Activated CD8-positive, alpha-beta T cell treated with anti-CD3 and anti-CD28 coated beads, Interleukin-2, amount 10 ng/mL, durations not matched to agents 7 days and 5 days (primary cell): ENCODE data around the gene CBR1. TPM values are rescaled to one million over a fixed set of nuclear protein-coding genes. Genes with fewer than 3 reads are reported as not detected.
"Not testable (repeated sequence)": the region's sequence is repeated elsewhere in the genome, so short reads cannot be mapped to it uniquely, and the experiment has no call there.

Source experiments
- ATAC-seq: fragments of 150-1000 bp; cut with Tn5 transposase; one replicate; pipeline ENCODE4 v1.10.0; 2021; ENCODE audit warnings: moderate library complexity
- CTCF ChIA-PET: fragments of 350-600 bp; sonication (Branson Sonifier 250); formaldehyde crosslinking; loops from one replicate; lab custom pipeline; 2021; ENCODE audit warnings: antibody characterized with exemption; lab: Charles Lee
- POLR2A ChIA-PET: fragments of 350-600 bp; sonication (Branson Sonifier 250); formaldehyde crosslinking; loops from one replicate; lab custom pipeline; 2021; ENCODE audit warnings: antibody characterized with exemption; lab: Charles Lee
- DNase-seq: peaks from one replicate; pipeline ENCODE4 v3.0.0-alpha.2; 2020
- H3K27ac Mint-ChIP-seq: one replicate; pipeline ENCODE4 v1.8.0; 2021; ENCODE audit warnings: mild to moderate bottlenecking, mixed read lengths
- H3K27me3 Mint-ChIP-seq: one replicate; pipeline ENCODE4 v1.8.0; 2021; ENCODE audit warnings: low read depth, mixed read lengths
- H3K36me3 Mint-ChIP-seq: one replicate; pipeline ENCODE4 v1.8.0; 2021; ENCODE audit warnings: low read depth, mixed read lengths
- H3K4me1 Mint-ChIP-seq: one replicate; pipeline ENCODE4 v1.8.0; 2021; ENCODE audit warnings: low read depth, mixed read lengths
- H3K4me3 Mint-ChIP-seq: one replicate; pipeline ENCODE4 v1.8.0; 2021; ENCODE audit warnings: mild to moderate bottlenecking, mixed read lengths
- H3K9me3 Mint-ChIP-seq: one replicate; pipeline ENCODE4 v1.8.0; 2022; ENCODE audit warnings: mixed read lengths; ENCODE audit not compliant: insufficient read depth
- total RNA-seq, 2 experiments: library from RNA; stranded (reverse); gene quantifications; one replicate each; pipeline ENCODE4 v1.2.3, GENCODE V29; 2021

CBR1 gene
- total RNA-seq, 2 experiments from 2014 or later = 54.1 to 62.3 TPM

DNA sequence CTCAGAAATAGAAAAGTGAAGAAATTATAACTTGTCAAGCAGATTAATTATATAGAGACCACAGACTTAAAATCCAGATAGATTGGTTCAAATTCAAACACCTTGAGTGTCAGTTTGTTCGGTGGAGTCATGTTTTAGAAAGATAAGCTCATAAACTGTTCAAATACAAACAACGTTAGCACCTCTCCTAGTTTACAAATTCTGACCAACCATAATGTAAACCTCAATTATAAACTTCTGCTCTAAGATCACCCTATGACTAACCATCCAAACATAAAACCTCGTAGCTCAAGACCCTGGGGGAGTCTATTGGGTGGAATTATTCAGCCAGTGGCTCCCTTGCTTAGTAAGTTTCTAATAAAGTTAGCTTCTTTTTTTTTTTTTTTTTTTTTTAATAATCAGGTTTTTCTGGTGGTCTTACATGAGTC lies 12.4 kb downstream of the CBR1 start:
- Mint-ChIP-seq H3K4me3 (no peak overlapping the region), H3K4me1 (peaks cover 36% of the 10 kb centered on the region), H3K36me3 (peaks cover 17% of the 10 kb centered on the region), H3K27me3 (no peaks in the 10 kb centered on the region), H3K27ac (no peak overlapping the region), H3K9me3 (peaks cover 11% of the 10 kb centered on the region)
- CTCF ChIA-PET = interaction anchor here (1.0 kb wide), 1 partner anchor 32 kb away, joined by 3 read pairs; no protein-coding TSS in a partner anchor
- POLR2A ChIA-PET = no interaction called here
- no peak for ATAC-seq
- DNase-seq = no peak

- H3K27me3 Mint-ChIP-seq = no peaks in the 10 kb centered on the region
- no peak overlapping the region for H3K27ac Mint-ChIP-seq
- H3K4me3 Mint-ChIP-seq = no peak overlapping the region
- DNase-seq = no peak
- H3K9me3 Mint-ChIP-seq = peaks cover 1% of the 10 kb centered on the region
- H3K4me1 Mint-ChIP-seq = peaks cover 8% of the 10 kb centered on the region
- no peaks in the 10 kb centered on the region for H3K36me3 Mint-ChIP-seq
- ChIA-PET CTCF (interaction anchor here (1.3 kb wide), 1 partner anchor 25 kb away, joined by 5 read pairs; no protein-coding TSS in a partner anchor), POLR2A (interaction anchor here (0.6 kb wide), 1 partner anchor 1281 kb away, joined by 3 read pairs; no protein-coding TSS in a partner anchor)
- no peak for ATAC-seq
These were observed 17.7 kb downstream of the CBR1 start for GRCh38 chr21:36087362-36088138.

- Mint-ChIP-seq H3K36me3 (peaks cover 6% of the 10 kb centered on the region), H3K9me3 (peaks cover 13% of the 10 kb centered on the region), H3K4me1 (peaks cover 8% of the 10 kb centered on the region), H3K27me3 (peaks cover 5% of the 10 kb centered on the region), H3K27ac (no peak overlapping the region), H3K4me3 (no peak overlapping the region)
- DNase-seq (no peak), ATAC-seq (no peak)
- ChIA-PET CTCF (no interaction called here), POLR2A (no interaction called here)
These were observed 20.1 kb downstream of the CBR1 start for GRCh38 chr21:36089946-36090345.

DNA sequence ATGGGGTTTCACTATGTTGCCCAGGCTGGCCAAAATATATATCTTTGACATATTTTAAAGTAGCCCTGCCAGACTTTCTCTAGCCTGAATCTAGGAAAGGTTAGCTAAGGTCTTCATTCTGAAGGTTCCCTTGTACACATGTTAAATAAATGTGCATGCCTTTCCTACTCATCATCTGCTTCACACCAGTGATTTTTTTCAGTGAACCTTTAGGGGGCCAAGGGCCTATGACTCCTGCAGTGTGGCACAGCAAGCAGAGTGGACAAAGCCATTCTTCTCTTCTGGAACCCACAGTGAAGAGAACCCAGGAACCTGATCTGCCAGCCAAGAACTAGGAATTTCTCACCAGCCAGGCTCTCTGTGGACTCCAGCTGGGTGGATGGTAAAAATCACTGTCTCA lies 22.9 kb downstream of the CBR1 start:
- DNase-seq = no peak
- ATAC-seq = no peak

DNA sequence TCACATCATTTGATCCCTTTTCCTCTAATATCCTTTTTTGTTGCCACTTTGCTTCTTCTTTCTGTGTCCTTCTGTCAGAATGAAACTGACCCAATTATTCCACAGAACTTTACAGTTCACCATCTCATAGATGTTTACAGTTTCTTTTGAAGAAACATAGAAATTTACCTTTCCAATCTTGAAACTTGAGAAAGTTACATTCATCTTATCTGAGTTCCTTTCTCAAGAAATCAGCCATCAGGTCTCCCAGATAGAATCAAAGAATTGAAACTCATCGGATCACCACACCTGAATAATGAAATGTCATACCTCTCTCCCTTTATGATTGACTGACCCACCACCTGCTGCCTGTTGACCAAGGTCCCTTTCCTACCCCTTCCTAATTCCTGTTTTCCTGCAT lies 23.7 kb downstream of the CBR1 start:
- ChIA-PET POLR2A (no interaction called here), CTCF (no interaction called here)
- DNase-seq (no peak), ATAC-seq (no peak)
- Mint-ChIP-seq H3K9me3 (peaks cover 13% of the 10 kb centered on the region), H3K4me3 (no peak overlapping the region), H3K27ac (no peak overlapping the region), H3K4me1 (no peaks in the 10 kb centered on the region), H3K36me3 (peaks cover 6% of the 10 kb centered on the region), H3K27me3 (peaks cover 8% of the 10 kb centered on the region)

More for the DNA sequence above, 22.9 kb downstream of the CBR1 start:
- peaks cover 8% of the 10 kb centered on the region for H3K27me3 Mint-ChIP-seq
- CTCF ChIA-PET = interaction anchor here (1.7 kb wide), 1 partner anchor 14 kb away, joined by 4 read pairs; no protein-coding TSS in a partner anchor
- peaks cover 13% of the 10 kb centered on the region for H3K9me3 Mint-ChIP-seq
- H3K4me1 Mint-ChIP-seq = no peaks in the 10 kb centered on the region
- no peak overlapping the region for H3K4me3 Mint-ChIP-seq
- H3K36me3 Mint-ChIP-seq = peaks cover 6% of the 10 kb centered on the region
- H3K27ac Mint-ChIP-seq = no peak overlapping the region
- POLR2A ChIA-PET = no interaction called here

- CTCF ChIA-PET = interaction anchor here (0.7 to 0.9 kb wide), 3 partner anchors 17 to 67 kb away, joined by 3 read pairs; no protein-coding TSS in a partner anchor
- Mint-ChIP-seq H3K4me3 (no peak overlapping the region), H3K36me3 (peaks cover 6% of the 10 kb centered on the region), H3K9me3 (peaks cover 13% of the 10 kb centered on the region), H3K4me1 (no peaks in the 10 kb centered on the region), H3K27ac (no peak overlapping the region), H3K27me3 (peaks cover 8% of the 10 kb centered on the region)
- DNase-seq (no peak), ATAC-seq (no peak)
- POLR2A ChIA-PET = no interaction called here
These were observed 26.8 kb downstream of the CBR1 start for GRCh38 chr21:36096398-36097290.

DNA sequence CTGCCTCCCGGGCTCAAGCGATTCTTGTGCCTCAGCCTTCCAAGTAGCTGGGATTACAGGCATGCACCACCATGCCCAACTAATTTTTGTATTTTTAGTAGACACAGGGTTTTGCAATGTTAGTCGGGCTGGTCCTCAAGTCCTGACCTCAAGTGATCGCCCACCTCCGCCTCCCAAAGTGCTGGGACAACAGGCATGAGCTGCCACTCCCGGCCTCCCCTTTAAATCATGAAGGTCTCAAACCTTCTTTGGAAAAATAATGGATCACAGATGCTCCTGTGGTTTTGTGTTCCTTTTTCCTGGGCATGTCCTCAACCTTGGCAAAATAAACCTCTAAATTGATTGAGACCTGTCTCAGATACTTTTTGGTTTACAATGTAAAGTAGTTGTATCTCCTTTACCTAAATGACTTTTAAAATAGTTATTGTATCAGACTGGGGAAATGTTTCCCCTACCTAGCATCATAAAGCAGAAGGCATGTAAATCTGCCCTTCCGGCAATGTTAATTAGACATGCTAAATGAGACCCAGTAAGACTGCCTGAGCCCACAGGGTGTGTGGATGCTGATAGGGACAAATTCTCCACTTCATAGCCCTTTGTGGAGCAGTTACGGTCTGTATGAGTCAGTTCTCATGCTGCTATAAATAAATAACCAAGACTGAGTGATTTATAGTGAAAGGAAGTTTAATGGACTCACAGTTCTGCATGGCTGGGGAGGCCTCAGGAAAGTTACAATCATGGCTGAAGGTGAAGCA lies 27.8 kb downstream of the CBR1 start:
- H3K4me3 Mint-ChIP-seq = no peak overlapping the region
- no peaks in the 10 kb centered on the region for H3K4me1 Mint-ChIP-seq
- ATAC-seq = no peak
- ChIA-PET CTCF (interaction anchor here (0.7 to 1.5 kb wide), 3 partner anchors 26 to 66 kb away, joined by 3 to 4 read pairs (median 3); no protein-coding TSS in a partner anchor), POLR2A (no interaction called here)
- H3K27ac Mint-ChIP-seq = no peak overlapping the region
- peaks cover 11% of the 10 kb centered on the region for H3K9me3 Mint-ChIP-seq
- peaks cover 8% of the 10 kb centered on the region for H3K27me3 Mint-ChIP-seq
- peaks cover 6% of the 10 kb centered on the region for H3K36me3 Mint-ChIP-seq
- DNase-seq = no peak

DNA sequence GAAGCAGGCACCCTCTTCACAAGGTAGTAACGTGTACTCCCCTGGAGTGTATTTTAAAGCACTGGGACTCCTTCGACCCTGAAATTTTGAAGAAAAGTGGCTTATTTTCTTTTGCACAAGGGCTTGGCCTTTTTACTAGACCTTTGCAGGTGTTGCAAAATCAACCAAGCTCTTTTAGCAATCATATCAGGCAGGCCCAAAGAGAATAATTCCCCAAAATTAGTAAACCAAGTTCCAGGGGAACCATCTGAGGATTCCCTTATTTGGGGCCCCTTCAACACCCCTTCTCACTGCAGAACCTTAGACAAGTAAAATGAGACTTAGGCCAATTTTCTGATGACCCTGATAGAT lies 28.3 kb downstream of the CBR1 start:
- POLR2A ChIA-PET = no interaction called here
- DNase-seq (no peak), ATAC-seq (no peak)
- CTCF ChIA-PET = interaction anchor here (1.0 to 1.5 kb wide), 2 partner anchors 15 to 27 kb away, joined by 3 to 4 read pairs; no protein-coding TSS in a partner anchor
- no peaks in the 10 kb centered on the region for H3K4me1 Mint-ChIP-seq
- H3K27ac Mint-ChIP-seq = no peak overlapping the region
- H3K27me3 Mint-ChIP-seq = peaks cover 8% of the 10 kb centered on the region
- H3K9me3 Mint-ChIP-seq = peaks cover 7% of the 10 kb centered on the region
- H3K36me3 Mint-ChIP-seq = peaks cover 6% of the 10 kb centered on the region
- no peak overlapping the region for H3K4me3 Mint-ChIP-seq

DNA sequence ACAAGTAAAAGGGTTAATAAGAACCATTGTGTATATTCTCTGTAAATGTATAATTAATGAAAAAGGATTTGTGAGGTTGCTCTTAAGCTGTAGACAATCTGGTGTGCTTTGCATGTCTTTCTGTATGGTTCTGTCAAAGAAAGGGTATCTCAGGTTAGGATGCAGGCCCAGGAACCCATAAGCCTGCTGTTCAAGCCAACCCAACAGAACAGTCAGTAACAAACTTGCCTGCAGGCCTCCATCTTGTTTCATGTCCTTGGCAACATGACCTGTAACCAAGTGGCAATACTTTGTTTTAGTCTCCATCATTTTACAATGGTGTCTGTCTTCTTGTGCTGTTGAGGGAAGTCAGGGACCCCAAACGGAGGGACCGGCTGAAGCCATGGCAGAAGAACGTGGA lies 29.2 kb downstream of the CBR1 start:
- no peak overlapping the region for H3K27ac Mint-ChIP-seq

DNA sequence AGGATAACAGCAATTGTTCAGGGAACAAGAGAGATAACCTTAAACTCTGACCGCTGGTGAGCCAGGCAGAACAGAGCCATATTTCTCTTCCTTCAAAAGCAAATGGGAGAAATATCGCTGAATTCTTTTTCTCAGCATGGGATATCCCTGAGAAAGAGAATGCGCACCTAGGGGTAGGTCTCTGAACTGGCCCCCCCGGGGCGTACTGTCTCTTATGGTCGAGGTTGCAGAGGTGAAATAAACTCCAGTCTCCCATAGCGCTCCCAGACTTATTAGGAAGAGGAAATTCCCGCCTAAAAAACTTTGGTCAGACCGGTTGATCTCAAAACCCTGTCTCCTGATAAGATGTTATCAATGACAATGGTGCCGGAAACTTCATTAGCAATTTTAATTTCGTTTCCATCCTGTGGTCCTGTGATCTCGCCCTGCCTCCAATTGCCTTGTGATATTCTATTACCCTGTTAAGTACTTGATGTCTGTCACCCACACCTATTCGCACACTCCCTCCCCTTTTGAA lies 29.9 kb downstream of the CBR1 start:
- POLR2A ChIA-PET, CTCF ChIA-PET, H3K4me3 Mint-ChIP-seq, ATAC-seq, H3K27ac Mint-ChIP-seq, H3K36me3 Mint-ChIP-seq, H3K9me3 Mint-ChIP-seq, DNase-seq, H3K4me1 Mint-ChIP-seq: not testable (repeated sequence)
- H3K27me3 Mint-ChIP-seq = peaks cover 14% of the 10 kb centered on the region

More for the DNA sequence above, 29.2 kb downstream of the CBR1 start:
- H3K4me1 Mint-ChIP-seq = no peaks in the 10 kb centered on the region
- H3K36me3 Mint-ChIP-seq = no peaks in the 10 kb centered on the region
- H3K4me3 Mint-ChIP-seq = no peak overlapping the region
- no peaks in the 10 kb centered on the region for H3K9me3 Mint-ChIP-seq
- H3K27me3 Mint-ChIP-seq = peaks cover 9% of the 10 kb centered on the region
- POLR2A ChIA-PET = no interaction called here
- CTCF ChIA-PET = interaction anchor here (1.0 to 1.5 kb wide), 2 partner anchors 14 to 26 kb away, joined by 3 to 4 read pairs; no protein-coding TSS in a partner anchor
- ATAC-seq (no peak), DNase-seq (no peak)
